RWPE2 (cell line): ENCODE measurements around the gene MERTK.

Experiments used
- ATAC-seq: fragments of 200-7000 bp; cut with Tn5 transposase; 3 replicates; pipeline ENCODE4 v1.9.1; 2021; ENCODE audit warnings: low read depth
- DNase-seq: peaks from one replicate; pipeline ENCODE4 v3.0.0-alpha.2; 2020; ENCODE audit warnings: low spot score
- H3K27ac ChIP-seq: fragments of 450-650 bp; 2 replicates; pipeline ENCODE4 v1.5.1; 2017; ENCODE audit warnings: mild to moderate bottlenecking; ENCODE audit not compliant: poor library complexity, severe bottlenecking
- H3K27me3 ChIP-seq: fragments of 250-450 bp; sonication (Bioruptor Pico); 2 replicates; pipeline ENCODE4 v1.5.1; 2021; ENCODE audit warnings: mild to moderate bottlenecking, moderate library complexity; ENCODE audit not compliant: insufficient read depth, poor library complexity, severe bottlenecking
- H3K36me3 ChIP-seq: fragments of 250-450 bp; sonication (Bioruptor Pico); 2 replicates; pipeline ENCODE4 v1.5.1; 2020; ENCODE audit warnings: low read depth, mild to moderate bottlenecking, moderate library complexity
- H3K4me1 ChIP-seq: fragments of 250-450 bp; sonication (Bioruptor Pico); 2 replicates; pipeline ENCODE4 v1.5.1; 2021; ENCODE audit warnings: mild to moderate bottlenecking, moderate library complexity; ENCODE audit not compliant: insufficient read depth, poor library complexity, severe bottlenecking
- H3K4me3 ChIP-seq: fragments of 250-450 bp; sonication (Bioruptor Pico); 2 replicates; pipeline ENCODE4 v1.5.1; 2021; ENCODE audit warnings: mild to moderate bottlenecking, moderate library complexity; ENCODE audit not compliant: severe bottlenecking
- H3K9me3 ChIP-seq: fragments of 250-450 bp; sonication (Bioruptor Pico); 2 replicates; pipeline ENCODE4 v1.5.1; 2021; ENCODE audit warnings: mild to moderate bottlenecking, moderate library complexity; ENCODE audit not compliant: severe bottlenecking
- CTCF ChIP-seq: fragments of 450-650 bp; IDR thresholded peaks from one replicate; pipeline ENCODE4 v1.5.1; 2017; ENCODE audit warnings: mild to moderate bottlenecking, moderate library complexity; ENCODE audit not compliant: poor library complexity, severe bottlenecking

MERTK gene

GRCh38 chr2:111986116-111986900, 87.9 kb downstream of the MERTK start:
- Histone ChIP-seq H3K4me3 (no peak overlapping the region), H3K4me1 (peaks cover 2% of the 10 kb centered on the region), H3K36me3 (no peaks in the 10 kb centered on the region), H3K27me3 (peaks cover 4% of the 10 kb centered on the region), H3K27ac (no peak overlapping the region), H3K9me3 (no peaks in the 10 kb centered on the region)
- no peak for ATAC-seq
- TF ChIP-seq CTCF, result no peak
- no peak for DNase-seq

GRCh38 chr2:111990375-111990774, 92.0 kb downstream of the MERTK start:
- no peak for DNase-seq
- H3K27ac ChIP-seq, result no peak overlapping the region
- no peak for ATAC-seq
- H3K4me3 ChIP-seq, result no peak overlapping the region
- H3K27me3 ChIP-seq, result peaks cover 4% of the 10 kb centered on the region
- no peak for TF ChIP-seq CTCF
- H3K9me3 ChIP-seq, result no peaks in the 10 kb centered on the region
- no peaks in the 10 kb centered on the region for H3K4me1 ChIP-seq
- no peaks in the 10 kb centered on the region for H3K36me3 ChIP-seq

- Histone ChIP-seq H3K27ac (no peak overlapping the region), H3K4me3 (no peak overlapping the region), H3K27me3 (peaks cover 4% of the 10 kb centered on the region), H3K36me3 (no peaks in the 10 kb centered on the region), H3K9me3 (no peaks in the 10 kb centered on the region), H3K4me1 (no peaks in the 10 kb centered on the region)
- DNase-seq (no peak), ATAC-seq (no peak)
- no peak for TF ChIP-seq CTCF
Measured at GRCh38 chr2:111990856-111991255, 92.4 kb downstream of the MERTK start.

GRCh38 chr2:111994042-111994441, 95.6 kb downstream of the MERTK start:
- Histone ChIP-seq H3K9me3 (no peaks in the 10 kb centered on the region), H3K4me1 (no peaks in the 10 kb centered on the region), H3K36me3 (no peaks in the 10 kb centered on the region), H3K27ac (no peak overlapping the region), H3K27me3 (no peaks in the 10 kb centered on the region), H3K4me3 (no peak overlapping the region)
- no peak for ATAC-seq
- TF ChIP-seq CTCF, result no peak
- DNase-seq, result no peak

GRCh38 chr2:111995148-111995547, 96.7 kb downstream of the MERTK start:
- ATAC-seq (no peak), DNase-seq (no peak)
- Histone ChIP-seq H3K27ac (no peak overlapping the region), H3K36me3 (no peaks in the 10 kb centered on the region), H3K4me1 (no peaks in the 10 kb centered on the region), H3K9me3 (no peaks in the 10 kb centered on the region), H3K4me3 (no peak overlapping the region), H3K27me3 (no peaks in the 10 kb centered on the region)
- TF ChIP-seq CTCF, result no peak
